ENCODE measurements around the gene TMEM154.

Gene TMEM154

DNA sequence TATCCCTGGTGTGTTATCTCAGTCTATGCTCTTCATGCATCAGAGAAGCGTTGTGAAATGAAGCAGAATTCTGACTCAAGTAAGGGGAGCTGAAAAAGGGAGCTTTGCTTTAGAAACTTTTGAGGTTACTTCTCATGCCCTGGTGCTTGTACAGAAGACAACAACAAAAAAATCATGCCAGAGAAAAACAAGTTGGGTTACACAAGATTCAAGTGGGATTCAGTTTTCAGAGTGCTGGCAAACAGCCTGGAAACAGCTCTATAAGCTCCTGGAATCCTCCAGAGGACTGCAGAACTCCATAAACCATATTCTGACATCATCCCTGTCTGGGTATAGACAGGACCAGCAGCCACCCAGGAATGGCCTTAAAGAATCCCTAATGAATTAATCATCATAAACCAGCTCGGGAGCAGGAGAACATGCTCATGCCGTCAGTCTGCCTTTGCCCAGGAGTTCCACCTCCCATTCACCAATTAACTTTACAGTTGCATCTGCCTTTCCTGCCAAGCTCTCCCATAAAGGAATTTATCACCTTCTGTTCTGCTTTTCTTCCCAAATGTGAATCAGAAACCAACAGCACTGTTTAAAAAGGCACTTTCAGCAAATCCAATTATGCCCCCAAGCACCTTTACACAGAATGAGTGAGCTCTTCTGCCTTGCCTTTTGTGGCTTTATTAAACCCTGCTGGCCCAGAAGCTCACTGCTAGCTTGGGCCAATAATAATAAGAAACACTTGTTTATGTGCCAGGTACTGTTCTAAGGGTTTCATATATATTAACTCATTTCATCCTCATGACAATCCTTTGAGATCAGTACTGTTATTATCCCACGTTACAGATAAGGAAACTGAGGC lies 89.4 kb downstream of the TMEM154 start:
- no peak for DNase-seq

DNA sequence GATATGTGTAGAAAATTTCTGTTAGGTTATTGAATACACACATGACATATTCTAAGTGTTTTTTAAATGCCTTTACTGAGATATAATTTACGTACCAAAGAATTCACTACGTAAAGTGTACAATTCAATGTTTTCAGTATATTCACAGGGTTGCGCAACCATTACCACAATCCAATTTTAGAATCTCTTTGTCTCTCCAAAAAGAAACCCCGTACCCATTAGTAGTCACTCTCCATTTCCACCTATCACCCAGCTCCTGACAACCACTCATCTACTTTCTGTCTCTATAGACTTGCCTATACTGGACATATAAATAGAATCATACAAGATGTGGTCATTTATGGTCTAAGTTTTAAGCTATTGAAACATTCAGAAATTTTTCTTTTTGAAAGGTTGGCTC lies 90.9 kb downstream of the TMEM154 start:
- DNase-seq, result no peak

DNA sequence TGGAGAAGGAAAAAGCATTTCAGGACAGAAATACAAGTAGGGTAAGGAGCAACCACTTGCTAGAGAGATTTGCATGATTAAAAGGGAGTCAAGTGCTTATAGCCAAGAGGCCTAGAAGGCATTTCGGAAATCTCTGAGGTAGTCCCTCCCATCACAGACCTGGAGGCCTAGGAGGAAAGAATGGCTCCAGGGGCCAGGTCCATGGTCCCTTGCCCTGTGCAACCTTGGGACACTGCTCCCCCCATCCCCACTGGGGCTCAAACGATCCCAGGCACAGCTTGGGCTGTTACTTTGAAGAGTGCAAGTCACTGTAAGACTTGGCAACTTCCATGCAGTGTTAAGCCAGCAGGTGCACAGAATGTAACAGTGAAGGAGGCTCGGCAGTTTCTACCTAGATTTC lies 92.7 kb downstream of the TMEM154 start:
- DNase-seq, result no peak

DNA sequence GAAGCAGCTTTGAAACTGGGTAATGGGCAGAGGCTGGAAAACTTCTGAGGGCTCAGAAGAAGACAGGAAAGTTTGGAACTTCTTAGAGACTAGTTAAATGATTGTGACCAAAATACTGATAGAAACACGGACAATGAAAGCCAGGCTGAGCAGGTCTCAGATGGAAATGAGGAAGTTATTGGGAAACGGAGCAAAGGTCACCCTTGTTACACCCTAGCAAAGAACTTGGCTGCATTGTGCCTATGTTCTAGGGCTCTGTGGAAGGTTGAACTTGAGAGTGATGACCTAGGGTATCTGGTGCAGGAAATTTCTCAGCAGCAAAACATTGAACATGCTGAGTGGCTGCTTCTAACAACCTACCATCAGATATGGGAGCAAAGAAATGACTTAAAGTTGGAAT lies 93.1 kb downstream of the TMEM154 start:
- DNase-seq, result peak; percentile 26 to 29

DNA sequence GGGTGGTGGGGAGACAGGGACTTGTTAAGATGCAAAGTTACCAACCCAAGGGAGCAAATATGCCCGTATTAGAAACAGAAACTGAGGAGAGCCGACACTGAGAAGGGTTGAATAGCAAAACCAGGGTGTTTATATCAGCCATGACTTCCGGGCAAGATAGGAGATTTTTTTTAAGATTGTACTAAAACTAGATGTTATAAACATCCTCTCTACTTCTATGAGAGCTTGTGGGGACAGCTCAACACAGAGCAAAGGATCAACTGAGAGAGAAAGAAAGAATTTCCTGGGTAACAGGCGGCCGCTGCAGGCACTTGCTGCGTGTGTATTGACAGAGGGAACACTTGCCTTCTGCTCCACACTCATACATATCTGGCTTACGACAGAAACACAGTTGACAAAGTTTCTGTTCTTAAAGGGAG lies 94.8 kb downstream of the TMEM154 start:
- no peak for DNase-seq

DNA sequence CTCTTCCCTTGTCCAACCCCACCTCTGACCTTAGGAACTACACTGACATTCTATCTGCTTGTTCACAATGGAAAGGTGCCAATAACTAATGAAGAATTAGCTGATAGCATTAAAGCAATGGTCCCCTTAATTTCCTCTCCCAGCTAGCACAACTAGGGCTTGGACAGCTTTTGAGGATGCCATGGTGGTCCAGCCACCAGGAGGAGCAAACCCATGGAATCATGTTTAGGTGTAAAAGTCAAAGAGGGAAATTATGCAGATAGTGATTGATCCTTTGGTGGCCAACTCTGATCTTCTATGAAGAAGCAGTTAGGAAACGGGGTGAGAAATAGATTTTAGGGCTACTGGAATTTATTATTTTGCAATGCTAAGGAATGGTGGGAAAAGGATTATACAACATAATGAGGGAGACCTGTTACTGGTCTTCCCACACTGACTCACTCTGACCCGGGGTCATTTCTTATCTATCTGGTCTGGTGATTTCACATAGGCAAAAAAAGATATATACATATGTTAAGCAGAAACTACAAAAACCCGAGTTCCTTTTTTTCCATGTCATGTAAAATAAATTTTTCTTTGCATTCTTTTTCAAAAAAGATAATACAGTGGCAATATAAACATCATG lies 98.1 kb downstream of the TMEM154 start:
- no peak for DNase-seq

DNA sequence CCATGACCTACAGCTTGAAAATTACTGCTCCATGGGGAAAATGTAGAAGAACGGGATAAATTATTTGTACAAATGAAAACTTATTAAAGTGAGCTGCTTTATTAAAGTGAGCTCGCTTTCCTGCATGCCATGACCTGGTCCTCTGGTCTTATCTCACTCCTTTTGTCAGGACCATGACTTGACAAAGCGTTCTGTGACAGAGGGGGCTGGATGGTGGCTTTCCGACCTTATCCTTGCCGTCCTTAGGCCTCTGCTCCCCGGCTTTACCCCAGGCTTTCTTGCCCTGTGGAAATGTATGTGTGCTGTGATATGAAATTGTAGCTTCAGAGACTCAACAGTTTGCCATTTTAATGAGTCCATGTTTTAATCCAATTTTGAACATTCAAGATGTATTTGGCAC lies 99.9 kb downstream of the TMEM154 start:
- no peak for DNase-seq

DNA sequence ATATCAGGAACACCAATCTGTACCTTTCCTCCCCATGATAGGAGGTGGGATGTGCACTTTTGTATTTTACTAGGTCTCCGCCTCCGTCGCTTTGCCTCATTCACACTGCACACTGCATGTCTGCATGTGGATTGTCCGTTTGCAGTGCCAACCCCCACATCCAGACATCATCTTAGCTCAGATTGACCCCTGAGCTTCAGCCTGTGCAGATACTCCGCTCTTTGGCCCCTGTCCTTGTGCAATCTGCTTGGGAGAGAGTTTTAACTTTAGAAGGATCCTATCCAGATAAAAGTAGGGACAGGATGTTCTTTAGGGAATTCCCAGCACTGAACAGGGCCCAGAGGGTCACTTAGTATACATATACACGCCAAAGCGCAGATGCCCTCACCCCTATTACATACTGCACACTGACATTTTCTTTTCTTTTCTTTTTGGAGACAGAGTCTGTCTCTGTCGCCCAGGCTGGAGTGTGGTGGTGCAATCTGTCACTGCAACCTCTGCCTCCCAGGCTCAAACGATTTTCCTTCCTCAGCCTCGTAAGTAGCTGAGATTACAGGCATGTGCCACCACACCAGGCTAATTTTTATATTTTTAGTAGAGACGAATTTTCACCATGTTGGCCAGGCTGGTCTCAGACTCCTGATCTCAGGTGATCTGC lies 100.6 kb downstream of the TMEM154 start:
- DNase-seq, result no peak

DNA sequence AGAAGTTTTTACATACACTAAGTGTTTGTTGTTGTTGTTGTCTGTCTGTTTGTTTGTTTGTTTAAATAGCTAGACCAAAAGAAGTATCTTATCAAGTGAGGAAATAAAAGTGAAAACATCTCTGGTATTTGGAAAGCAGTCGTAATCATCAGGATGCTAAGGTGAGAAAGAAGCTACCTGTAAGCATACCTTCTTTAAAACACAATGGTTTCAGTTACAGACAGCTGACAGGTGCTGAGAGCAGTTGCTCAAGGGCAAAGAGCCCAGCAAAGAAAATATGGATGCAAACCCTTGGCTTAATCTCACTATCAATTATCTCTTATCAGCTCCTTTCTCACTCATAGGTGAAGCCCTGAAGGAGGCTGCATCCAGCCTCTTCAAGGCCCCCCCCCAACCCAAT lies 101.1 kb downstream of the TMEM154 start:
- no peak for DNase-seq

DNA sequence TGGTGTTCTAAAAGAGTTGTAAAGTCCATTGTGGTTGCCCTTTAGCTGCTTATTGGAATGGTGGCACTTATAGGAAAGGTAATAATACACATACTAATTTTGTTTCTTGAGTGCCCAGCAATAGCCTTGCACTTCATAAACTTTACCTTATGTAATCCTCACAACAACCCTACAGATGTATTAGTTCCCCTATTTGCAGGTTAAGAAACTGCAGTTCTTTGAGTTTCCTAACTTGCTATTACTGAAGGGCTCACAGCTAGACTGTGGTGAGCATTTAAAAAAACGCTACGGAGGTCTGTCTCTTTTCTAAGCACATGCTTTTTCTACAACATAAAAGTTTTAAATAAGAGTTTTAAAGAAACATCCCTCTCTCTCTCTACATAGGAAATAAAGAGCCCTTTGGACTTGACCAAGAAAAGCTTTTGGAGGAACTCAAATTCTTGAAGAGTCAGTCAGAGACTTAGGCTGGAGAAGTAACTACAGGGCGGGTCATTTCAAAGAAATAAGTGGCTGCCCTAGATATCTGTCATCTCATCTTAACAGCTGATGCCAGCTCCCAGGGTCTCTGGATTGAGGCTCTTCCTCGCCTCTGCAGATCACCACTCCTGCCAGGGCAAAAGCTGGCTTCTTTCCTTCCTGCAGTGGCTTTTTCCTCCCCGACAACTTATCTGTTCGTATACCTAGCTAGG lies 101.9 kb downstream of the TMEM154 start:
- peak; percentile 36 to 68 for DNase-seq

DNA sequence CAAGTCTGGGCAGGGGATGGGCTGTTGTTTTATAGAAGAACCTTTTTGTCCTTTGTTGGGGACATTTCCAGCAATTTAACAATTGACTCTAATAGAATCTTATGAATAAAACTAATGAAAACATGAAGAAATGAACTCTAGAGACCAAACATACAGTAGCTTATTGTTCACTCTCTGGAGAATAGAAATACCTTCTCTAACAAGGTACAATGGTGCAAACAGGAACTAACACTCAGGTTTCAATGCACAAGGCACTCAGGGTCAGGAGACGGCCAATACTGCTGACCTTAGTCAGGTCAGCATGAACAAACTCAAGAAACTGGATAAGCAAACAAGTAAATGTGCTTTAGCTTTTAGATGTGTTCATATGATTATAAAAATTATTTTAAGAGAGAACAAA lies 104.3 kb downstream of the TMEM154 start:
- no peak for DNase-seq

DNA sequence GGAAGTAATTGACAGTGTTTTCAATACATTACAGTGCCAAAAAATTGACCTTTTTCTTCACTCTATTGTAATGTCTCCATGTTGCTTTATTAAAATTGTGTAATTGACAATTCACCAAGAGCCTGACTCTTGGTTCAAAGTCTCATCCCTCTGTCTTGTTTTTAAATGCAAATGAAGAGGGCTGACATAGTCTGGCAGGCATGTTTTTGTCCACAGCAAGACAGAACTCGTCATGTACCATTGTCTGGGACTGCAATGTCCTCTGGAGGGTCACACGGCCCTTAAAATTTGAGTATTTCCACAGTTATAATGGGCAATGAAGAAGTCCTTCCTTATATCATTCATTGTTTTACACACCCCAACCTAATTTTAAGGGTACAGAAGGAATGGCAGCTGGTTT lies 105.9 kb downstream of the TMEM154 start:
- DNase-seq, result no peak

DNA sequence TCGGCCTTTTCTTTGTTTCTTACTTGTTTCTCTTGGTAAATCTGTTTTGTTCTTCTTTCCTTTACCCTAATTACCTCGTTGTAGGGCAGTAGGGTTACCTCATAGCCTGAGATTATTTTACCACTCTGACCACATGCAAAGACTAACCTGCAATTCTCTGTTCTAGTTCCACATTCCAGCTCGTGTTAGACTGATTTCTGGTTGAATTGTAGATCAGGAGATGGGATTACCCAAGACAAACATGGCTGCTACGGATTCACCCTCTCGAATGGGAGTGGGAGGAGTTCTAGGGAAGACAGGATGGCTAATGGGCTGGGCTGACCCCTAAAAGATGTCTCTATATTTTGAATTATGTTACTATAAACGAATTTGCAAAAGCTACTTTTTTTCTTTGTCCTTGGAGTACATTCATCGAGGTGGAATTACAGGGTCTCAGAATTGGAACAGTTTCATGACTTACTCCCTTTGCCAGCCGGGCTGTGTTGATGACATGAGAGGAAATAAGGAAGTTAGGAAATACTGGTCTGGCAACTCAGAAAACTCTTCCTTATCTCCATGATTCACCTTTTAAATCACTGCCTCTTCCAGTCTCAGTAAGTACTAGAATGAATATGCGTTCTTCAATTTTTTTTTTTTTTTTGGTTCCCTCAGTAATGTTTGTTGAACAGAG lies 107.2 kb downstream of the TMEM154 start:
- peak; percentile 43 to 49 for DNase-seq

DNA sequence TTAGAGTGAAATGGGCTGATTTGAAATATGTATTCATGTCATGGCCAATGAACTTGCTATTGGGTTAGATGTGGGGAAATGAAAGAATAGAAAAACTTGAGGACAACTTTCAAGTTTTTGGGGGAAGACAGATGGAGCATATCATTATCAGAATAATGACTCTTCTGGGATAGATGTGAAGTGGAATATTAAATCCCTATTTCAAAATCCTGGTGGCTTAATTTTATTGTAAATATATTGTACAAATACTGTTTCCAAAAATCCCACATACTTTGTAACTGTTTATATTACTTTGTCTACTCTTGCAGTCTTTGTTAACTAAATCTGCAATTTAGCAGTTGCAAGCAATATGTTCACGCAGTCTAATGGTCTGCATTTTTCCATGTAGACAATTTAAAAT lies 108.0 kb downstream of the TMEM154 start:
- DNase-seq, result no peak

DNA sequence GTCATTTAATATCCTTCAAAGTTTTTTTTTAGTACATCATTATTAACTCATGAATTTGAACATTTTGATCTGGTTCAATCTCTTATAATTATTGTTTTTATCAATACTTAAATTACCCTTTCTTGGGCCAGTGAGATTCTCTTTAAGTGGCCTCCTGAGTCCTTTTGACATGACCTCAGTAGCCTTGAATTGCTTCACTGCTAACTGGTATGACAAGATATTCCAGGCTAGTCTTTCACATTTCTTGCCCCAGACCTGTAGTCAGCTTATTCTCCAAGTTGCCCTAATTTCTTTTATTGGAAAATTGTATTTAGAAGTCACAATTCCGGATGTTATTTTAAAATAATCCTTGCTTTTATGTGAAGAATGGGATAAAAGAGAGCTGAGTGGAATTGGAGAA lies 108.5 kb downstream of the TMEM154 start:
- no peak for DNase-seq

Data from inflammatory macrophage (primary cell).